ENCODE data around the gene TBRG1.
A peak's percentile ranks its signal among the peaks of the same experiment; 100 is the strongest.
"Not testable (repeated sequence)": the region's sequence is repeated elsewhere in the genome, so short reads cannot be mapped to it uniquely, and the experiment has no call there.

Gene TBRG1, protein sequence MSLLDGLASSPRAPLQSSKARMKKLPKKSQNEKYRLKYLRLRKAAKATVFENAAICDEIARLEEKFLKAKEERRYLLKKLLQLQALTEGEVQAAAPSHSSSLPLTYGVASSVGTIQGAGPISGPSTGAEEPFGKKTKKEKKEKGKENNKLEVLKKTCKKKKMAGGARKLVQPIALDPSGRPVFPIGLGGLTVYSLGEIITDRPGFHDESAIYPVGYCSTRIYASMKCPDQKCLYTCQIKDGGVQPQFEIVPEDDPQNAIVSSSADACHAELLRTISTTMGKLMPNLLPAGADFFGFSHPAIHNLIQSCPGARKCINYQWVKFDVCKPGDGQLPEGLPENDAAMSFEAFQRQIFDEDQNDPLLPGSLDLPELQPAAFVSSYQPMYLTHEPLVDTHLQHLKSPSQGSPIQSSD

GRCh38 chr11:124622531-124623451, at the start of gene TBRG1:
Gene TBRG1, plus strand, starts transcription at chr11:124622864. Its CDS starts 220 bp downstream, at chr11:124623084.
- peak; percentile 91 for DNase-seq

DNA sequence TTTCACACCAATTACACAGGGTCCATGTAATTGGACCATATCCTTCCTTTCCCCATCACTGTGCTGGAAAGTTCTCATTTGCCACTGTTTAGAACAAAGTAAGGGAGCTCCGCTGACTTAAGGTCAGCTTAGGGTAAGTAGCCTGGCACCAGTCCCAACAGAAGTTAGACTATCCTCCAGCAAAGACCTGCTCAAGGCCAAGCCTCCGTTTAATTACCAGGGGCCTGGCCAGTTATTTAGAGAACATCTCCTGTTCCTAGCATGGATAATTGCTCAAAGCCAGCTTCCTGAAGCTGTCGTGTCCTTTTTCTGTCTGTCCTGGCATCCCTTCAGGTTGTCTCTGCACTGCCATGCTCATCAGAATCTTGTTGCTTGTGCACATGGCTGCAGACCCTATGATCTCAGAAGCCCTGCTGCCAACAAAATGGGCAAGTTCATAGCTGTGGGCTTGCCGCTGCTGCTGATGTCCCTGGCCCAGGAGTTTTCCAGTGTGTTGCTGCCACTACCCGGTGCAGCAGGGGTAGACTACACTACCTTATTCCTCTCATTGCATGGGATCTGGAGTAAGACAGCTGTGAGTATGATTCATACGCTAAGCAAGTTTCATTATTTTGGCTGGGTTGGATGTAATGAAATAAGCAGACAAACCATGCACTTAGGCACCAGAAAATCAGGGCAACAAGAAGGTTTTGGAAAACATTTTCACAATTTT, 44.8 kb upstream of the TBRG1 start:
- no peak for DNase-seq

DNA sequence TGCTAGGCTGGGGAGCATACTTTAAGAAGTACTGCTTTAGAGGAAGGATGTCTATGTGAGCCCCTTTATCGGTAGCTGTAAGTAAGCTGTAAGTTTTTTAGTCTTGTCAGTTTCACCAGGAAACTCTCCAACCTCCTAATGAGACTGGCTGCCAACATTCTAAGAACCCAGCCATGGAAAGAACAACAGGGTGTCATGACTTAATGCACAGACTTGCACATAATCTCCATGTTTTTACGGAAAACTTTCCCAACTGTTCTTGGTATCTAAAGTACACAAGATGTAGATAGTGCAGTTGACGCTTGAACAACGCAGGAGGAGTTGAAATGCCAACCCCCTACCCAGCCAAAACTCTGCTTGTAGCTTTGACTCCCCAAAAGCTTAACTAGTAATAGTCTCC, 43.9 kb upstream of the TBRG1 start:
- DNase-seq = no peak

- DNase-seq = no peak
Measured at GRCh38 chr11:124581817-124582216, 40.8 kb upstream of the TBRG1 start.

GRCh38 chr11:124582565-124582964, 40.1 kb upstream of the TBRG1 start:
- no peak for DNase-seq

GRCh38 chr11:124583781-124584180, 38.9 kb upstream of the TBRG1 start:
- DNase-seq = no peak

GRCh38 chr11:124584681-124585372, 37.8 kb upstream of the TBRG1 start:
- no peak for DNase-seq

DNA sequence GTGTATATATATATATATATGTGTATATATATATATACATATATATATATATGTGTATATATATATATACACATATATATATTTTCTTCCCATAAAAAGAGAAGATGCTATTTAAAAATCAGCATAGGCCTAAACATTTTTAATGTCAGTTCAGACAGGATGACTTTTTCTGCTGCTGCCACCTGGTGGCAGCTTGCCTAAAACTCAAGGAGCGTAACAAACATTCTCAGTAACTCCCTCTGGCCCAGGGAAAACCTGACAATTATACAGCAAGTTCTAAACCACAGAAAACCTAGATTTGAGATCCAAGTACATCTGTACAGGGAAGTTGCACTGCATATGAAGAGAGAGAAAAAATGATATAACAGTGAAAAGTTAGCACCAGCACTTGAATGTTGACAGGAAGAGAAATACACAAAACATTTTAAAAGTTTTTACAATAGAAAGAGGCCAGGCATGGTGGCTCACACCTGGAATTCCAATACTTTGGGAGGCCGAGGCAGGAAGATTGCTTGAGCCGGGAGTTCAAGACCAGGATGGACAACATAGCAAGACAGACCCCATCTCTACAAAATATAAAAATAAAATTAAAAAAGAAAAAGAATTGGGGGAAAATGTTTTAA, 36.3 kb upstream of the TBRG1 start:
- DNase-seq = peak; percentile 59

DNA sequence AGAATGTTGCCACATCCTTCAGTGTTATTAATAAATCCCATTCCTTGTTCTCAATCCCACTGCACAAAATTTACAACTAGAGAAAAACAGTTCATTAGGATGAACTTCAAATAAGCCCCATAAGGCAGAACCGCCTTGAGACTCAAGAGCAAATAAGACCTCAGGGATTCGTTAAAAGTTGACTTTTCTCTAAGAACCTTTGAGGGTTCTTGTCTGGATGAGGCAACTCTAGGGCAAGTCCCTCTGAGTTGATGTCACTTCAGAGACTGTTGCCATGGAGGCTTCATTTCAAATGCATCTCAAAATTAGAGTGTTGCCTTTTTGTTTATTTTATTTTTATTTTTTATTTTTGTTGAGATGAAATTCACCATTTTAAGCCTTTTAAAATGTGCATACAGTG, 31.2 kb upstream of the TBRG1 start:
- no peak for DNase-seq

- DNase-seq = no peak
Measured at GRCh38 chr11:124592627-124593026, 30.0 kb upstream of the TBRG1 start.

GRCh38 chr11:124595302-124595701, 27.4 kb upstream of the TBRG1 start:
- no peak for DNase-seq

GRCh38 chr11:124597626-124598025, 25.0 kb upstream of the TBRG1 start:
- no peak for DNase-seq

- no peak for DNase-seq
Measured at GRCh38 chr11:124600621-124601320, 21.9 kb upstream of the TBRG1 start.

DNA sequence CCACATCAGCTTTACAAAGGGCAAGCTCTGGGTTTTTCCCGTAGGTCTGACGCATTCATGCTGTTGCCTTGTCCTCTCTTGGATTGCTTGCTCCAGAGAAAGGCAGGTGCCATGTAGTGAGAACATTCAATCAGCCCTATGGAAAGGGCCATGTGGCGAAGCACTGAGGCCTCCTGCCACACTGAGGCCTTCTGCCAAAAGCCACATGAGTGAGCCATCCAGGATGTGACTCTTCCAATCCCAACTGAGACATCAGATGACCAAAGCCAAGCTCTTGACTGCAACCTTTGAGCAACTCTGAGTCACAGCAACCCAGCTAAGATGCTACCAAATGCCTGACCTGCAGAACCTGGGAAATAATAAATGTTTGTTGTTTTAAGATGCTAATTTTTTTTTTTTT, 20.5 kb upstream of the TBRG1 start:
- no peak for DNase-seq

- DNase-seq = not testable (repeated sequence)
Measured at GRCh38 chr11:124602723-124603122, 19.9 kb upstream of the TBRG1 start.

- no peak for DNase-seq
Measured at GRCh38 chr11:124605719-124606118, 16.9 kb upstream of the TBRG1 start.

- DNase-seq = no peak
Measured at GRCh38 chr11:124608147-124608546, 14.5 kb upstream of the TBRG1 start.

DNA sequence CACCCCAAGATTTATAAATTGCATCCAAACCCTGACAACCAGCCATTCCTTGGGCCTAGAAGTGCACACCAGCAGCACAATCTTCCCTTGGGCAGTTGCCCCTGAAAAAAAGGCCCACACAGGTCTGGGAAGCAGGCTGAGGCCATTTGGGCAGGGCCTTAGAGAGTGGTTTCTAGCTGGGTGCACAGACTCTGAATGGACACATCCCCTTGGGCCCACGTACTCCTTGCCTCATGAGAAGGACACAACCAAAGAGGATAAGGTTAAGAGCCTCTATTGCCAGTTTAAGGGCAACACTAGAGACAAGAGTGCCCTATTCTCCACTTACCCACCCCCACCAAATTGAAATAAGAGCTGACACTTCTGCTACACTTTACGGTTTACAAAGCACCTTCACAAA, 12.4 kb upstream of the TBRG1 start:
- no peak for DNase-seq

DNA sequence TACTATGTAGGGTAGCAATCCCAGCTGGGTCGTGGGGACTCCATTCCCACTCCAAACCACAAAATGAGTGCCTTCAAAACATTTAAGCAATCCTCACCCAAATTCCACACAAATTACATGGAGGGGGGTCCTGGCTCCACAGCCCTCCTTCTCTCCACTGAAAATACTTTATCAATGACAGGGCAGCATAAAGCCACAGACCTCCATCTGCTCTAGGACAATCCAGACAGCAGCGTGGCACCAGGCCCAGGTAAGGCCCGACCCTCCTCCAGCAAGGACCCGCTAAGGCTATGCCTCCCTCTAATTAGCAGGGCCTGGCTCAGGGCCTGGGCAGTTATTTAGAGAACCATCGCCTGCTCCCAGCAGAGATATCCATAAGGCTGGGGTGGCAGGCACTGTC, 11.6 kb upstream of the TBRG1 start, which contains the start of gene PANX3:
Gene PANX3, plus strand, starts transcription at position 365 of the 400 bp plus-strand sequence. CDS start 129 bp downstream, outside the sequence.
- no peak for DNase-seq

DNA sequence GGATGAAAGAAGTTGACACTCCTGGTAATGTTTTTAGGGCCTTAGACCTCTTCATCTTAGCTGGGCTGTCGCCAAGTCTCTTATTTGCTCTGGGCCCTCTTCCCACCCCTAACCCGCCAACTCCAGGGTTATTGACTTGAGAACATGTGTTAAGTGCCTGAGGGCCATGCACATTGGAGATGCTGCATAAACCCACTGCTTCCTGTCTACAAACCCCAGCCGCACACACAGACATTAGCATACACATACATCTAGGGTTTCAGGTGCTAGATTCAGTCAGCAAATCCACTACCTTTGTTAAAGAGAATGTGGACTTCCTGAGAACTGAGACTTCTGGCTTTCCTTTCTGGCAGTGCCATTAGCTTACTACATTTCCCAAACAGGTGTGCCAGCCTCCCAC, 10.6 kb upstream of the TBRG1 start:
- no peak for DNase-seq

GRCh38 chr11:124612567-124613246, 10.0 kb upstream of the TBRG1 start:
- no peak for DNase-seq

Measured in NCI-H1092 (cell line).